CD4-positive, alpha-beta T cell (primary cell): ENCODE measurements around the gene EEFSEC. TPM values are rescaled to one million over a fixed set of nuclear protein-coding genes. Genes with fewer than 3 reads are reported as not detected.

Experiments
- ATAC-seq: fragments of 200-7000 bp; cut with Tn5 transposase; one replicate; pipeline ENCODE4 v1.10.0; 2022; ENCODE audit warnings: mild to moderate bottlenecking; ENCODE audit not compliant: poor library complexity
- CTCF ChIA-PET: fragments of 350-600 bp; sonication (Branson Sonifier 250); formaldehyde crosslinking; loops from one replicate; lab custom pipeline; 2021; ENCODE audit warnings: antibody characterized with exemption, inconsistent platforms; lab: Charles Lee
- POLR2A ChIA-PET: fragments of 350-600 bp; sonication (Branson Sonifier 250); formaldehyde crosslinking; loops from one replicate; lab custom pipeline; 2021; ENCODE audit warnings: antibody characterized with exemption, inconsistent platforms; lab: Charles Lee
- DNase-seq, 14 experiments: peaks; one replicate each; pipeline ENCODE4 v3.0.0-alpha.2; 2013 to 2020; ENCODE audit warnings: mixed read lengths in 2 of 14
- H3K27ac ChIP-seq, 2 donors: one replicate each; pipeline versions ENCODE4 v1.5.1 to v1.7.0; 2013; ENCODE audit warnings: low read length in 2 of 2, low read depth in 1 of 2, mild to moderate bottlenecking in 1 of 2
- H3K27me3 ChIP-seq, 2 experiments: 1 replicate in 1 of 2; 2 replicates in 1 of 2; pipeline versions ENCODE4 v1.6.1 to v1.7.0; 2013; ENCODE audit warnings: low read length in 2 of 2, control low read depth in 1 of 2, mild to moderate bottlenecking in 1 of 2, moderate library complexity in 1 of 2; ENCODE audit not compliant: insufficient read depth in 2 of 2, control insufficient read depth in 1 of 2
- H3K36me3 ChIP-seq: one replicate; pipeline ENCODE4 v1.6.1; 2013; ENCODE audit warnings: low read length, control low read depth; ENCODE audit not compliant: insufficient read depth
- H3K4me1 ChIP-seq: one replicate; pipeline ENCODE4 v1.6.1; 2013; ENCODE audit warnings: low read length, control low read depth; ENCODE audit not compliant: insufficient read depth
- H3K4me3 ChIP-seq: one replicate; pipeline ENCODE4 v1.5.1; 2013; ENCODE audit warnings: mild to moderate bottlenecking, low read length, moderate library complexity
- H3K9me3 ChIP-seq, 2 experiments: 1 replicate in 1 of 2; 2 replicates in 1 of 2; pipeline versions ENCODE4 v1.6.1 to v1.7.0; 2013; ENCODE audit warnings: low read length in 2 of 2, mild to moderate bottlenecking in 2 of 2, control low read depth in 1 of 2, moderate library complexity in 1 of 2; ENCODE audit not compliant: control insufficient read depth in 1 of 2, insufficient read depth in 1 of 2
- H3K27ac Mint-ChIP-seq: one replicate; pipeline ENCODE4 v1.8.0; 2020; ENCODE audit warnings: mixed read lengths
- H3K27me3 Mint-ChIP-seq: one replicate; pipeline ENCODE4 v1.8.0; 2021; ENCODE audit warnings: mixed read lengths
- H3K36me3 Mint-ChIP-seq: one replicate; pipeline ENCODE4 v1.8.0; 2021; ENCODE audit warnings: low read depth, mixed read lengths
- H3K4me1 Mint-ChIP-seq: one replicate; pipeline ENCODE4 v1.8.0; 2021; ENCODE audit warnings: low read depth, mixed read lengths
- H3K4me3 Mint-ChIP-seq: one replicate; pipeline ENCODE4 v1.8.0; 2020; ENCODE audit warnings: mild to moderate bottlenecking, mixed read lengths
- H3K9me3 Mint-ChIP-seq: one replicate; pipeline ENCODE4 v1.8.0; 2020; ENCODE audit warnings: mixed read lengths
- CTCF ChIP-seq: fragments of 200-600 bp; IDR thresholded peaks from one replicate; pipeline ENCODE4 v1.8.0; 2022; ENCODE audit warnings: antibody characterized with exemption, mild to moderate bottlenecking
- intact Hi-C, 2 experiments: fragments of 100-400 bp; cut with DNase I in 1 of 2; cut with micrococcal nuclease in 1 of 2; formaldehyde crosslinking; loops; one replicate each; pipeline versions ENCODE4 v1.15.1 to v1.9.0; 2023 to 2025; cut with DNase I, micrococcal nuclease
- total RNA-seq, 174 experiments: library from RNA in 2 of 174; stranded (reverse) in 2 of 174; gene quantifications; one replicate each; pipeline ENCODE4 v1.2.3 and lab custom pipeline; 2021 to 2026

The EEFSEC gene
- total RNA-seq, 2 experiments from 2014 or later, result 13.1 to 13.9 TPM

- no peak for ATAC-seq
- no peaks in the 10 kb centered on the region for H3K9me3 ChIP-seq
- Mint-ChIP-seq H3K9me3 (no peaks in the 10 kb centered on the region), H3K36me3 (peaks cover 14% of the 10 kb centered on the region), H3K27me3 (no peaks in the 10 kb centered on the region), H3K4me3 (no peak overlapping the region), H3K27ac (no peak overlapping the region), H3K4me1 (peaks cover 8% of the 10 kb centered on the region)
- no peaks in the 10 kb centered on the region for H3K4me1 ChIP-seq
- no peaks in the 10 kb centered on the region for H3K36me3 ChIP-seq
- ChIA-PET POLR2A (no interaction called here), CTCF (no interaction called here)
- H3K4me3 ChIP-seq, result no peak overlapping the region
- no peak overlapping the region for H3K27ac ChIP-seq
- H3K27me3 ChIP-seq, result no peaks in the 10 kb centered on the region
- TF ChIP-seq CTCF, result no peak
- no peak for DNase-seq
- intact Hi-C loops, result no loop called here
Measured at GRCh38 chr3:128193168-128193567, 39.9 kb downstream of the EEFSEC start.

GRCh38 chr3:128194843-128195242 is 41.6 kb downstream of the EEFSEC start:
- intact Hi-C loops, result no loop called here
- Histone ChIP-seq H3K9me3 (no peaks in the 10 kb centered on the region), H3K27ac (no peak overlapping the region), H3K36me3 (no peaks in the 10 kb centered on the region), H3K27me3 (no peaks in the 10 kb centered on the region), H3K4me3 (no peak overlapping the region), H3K4me1 (no peaks in the 10 kb centered on the region)
- no peak for ATAC-seq
- POLR2A ChIA-PET, result interaction anchor here (0.5 kb wide), 1 partner anchor 89 kb away, joined by 3 read pairs; no protein-coding TSS in a partner anchor
- Mint-ChIP-seq H3K4me3 (no peak overlapping the region), H3K27ac (no peak overlapping the region), H3K9me3 (no peaks in the 10 kb centered on the region), H3K27me3 (no peaks in the 10 kb centered on the region), H3K36me3 (peaks cover 18% of the 10 kb centered on the region), H3K4me1 (peaks cover 13% of the 10 kb centered on the region)
- no peak for TF ChIP-seq CTCF
- CTCF ChIA-PET, result no interaction called here
- no peak for DNase-seq

DNA sequence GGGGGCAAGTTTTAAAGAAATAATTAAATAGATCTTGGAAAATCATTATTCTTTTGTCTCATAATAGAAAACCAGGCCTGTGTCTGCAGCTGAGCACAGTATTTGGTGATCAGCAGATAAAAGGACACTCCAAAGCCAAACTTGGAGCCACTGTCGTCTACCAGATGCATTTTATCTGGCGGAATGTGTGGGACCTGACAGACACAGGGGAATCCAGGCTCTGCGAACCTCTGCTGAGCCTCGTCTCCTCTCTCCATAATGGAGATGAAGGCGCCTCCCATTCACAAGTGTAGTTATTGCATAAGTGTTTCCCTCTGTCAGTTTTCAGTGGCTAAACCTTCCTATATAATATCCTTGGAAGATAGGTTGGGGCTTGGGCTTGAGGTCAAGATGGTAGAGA is 42.1 kb downstream of the EEFSEC start:
- H3K27ac Mint-ChIP-seq, result peak overlapping the region; percentile 24
- no peak overlapping the region for H3K4me3 Mint-ChIP-seq
- H3K4me1 ChIP-seq, result no peaks in the 10 kb centered on the region
- no peak for DNase-seq
- CTCF ChIA-PET, result no interaction called here
- intact Hi-C loops, result no loop called here
- no peak overlapping the region for H3K27ac ChIP-seq
- H3K36me3 ChIP-seq, result no peaks in the 10 kb centered on the region
- H3K4me1 Mint-ChIP-seq, result peaks cover 13% of the 10 kb centered on the region
- ATAC-seq, result no peak
- no peaks in the 10 kb centered on the region for H3K27me3 ChIP-seq
- no peak for TF ChIP-seq CTCF
- H3K36me3 Mint-ChIP-seq, result peaks cover 22% of the 10 kb centered on the region
- POLR2A ChIA-PET, result no interaction called here
- H3K9me3 Mint-ChIP-seq, result no peaks in the 10 kb centered on the region
- H3K4me3 ChIP-seq, result no peak overlapping the region
- no peaks in the 10 kb centered on the region for H3K9me3 ChIP-seq
- no peaks in the 10 kb centered on the region for H3K27me3 Mint-ChIP-seq
